PC-3 (cell line): ENCODE data around the gene ZNF253. TPM values are rescaled to one million over a fixed set of nuclear protein-coding genes. Genes with fewer than 3 reads are reported as not detected.
"Not testable (repeated sequence)": the region's sequence is repeated elsewhere in the genome, so short reads cannot be mapped to it uniquely, and the experiment has no call there.

Source experiments
- ATAC-seq: fragments of 200-7000 bp; cut with Tn5 transposase; 2 replicates; pipeline ENCODE4 v1.9.1; 2020; ENCODE audit warnings: mild to moderate bottlenecking, moderate library complexity
- BruUV-seq: library from RNA; stranded (reverse); fragments of 400-500 nt; replicated peaks from 2 replicates; lab custom pipeline; 2021; lab: Mats Ljungman, UMichigan
- CTCF ChIA-PET: fragments of 300-600 bp; sonication (Branson Sonifier 250); formaldehyde crosslinking; loops from one replicate; lab custom pipeline; 2022; ENCODE audit warnings: antibody characterized with exemption; lab: Charles Lee
- POLR2A ChIA-PET: fragments of 300-600 bp; sonication (Branson Sonifier 250); formaldehyde crosslinking; loops from one replicate; lab custom pipeline; 2022; ENCODE audit warnings: antibody characterized with exemption; ENCODE audit not compliant: unreplicated experiment; lab: Charles Lee
- DNase-seq: peaks from one replicate; pipeline ENCODE4 v3.0.0-alpha.2; 2015
- H2AFZ ChIP-seq: fragments of 300-600 bp; sonication (generic); 2 replicates; pipeline ENCODE4 v1.6.0; 2016; ENCODE audit warnings: antibody characterized with exemption, low read length
- H3F3A ChIP-seq: fragments of 300-600 bp; sonication (generic); one replicate; pipeline ENCODE4 v1.6.0; 2017; ENCODE audit warnings: antibody characterized with exemption, low read length, control low read depth, mild to moderate bottlenecking; ENCODE audit not compliant: unreplicated experiment
- H3K27ac ChIP-seq: fragments of 300-600 bp; sonication (generic); 2 replicates; pipeline ENCODE4 v1.5.1; 2016; ENCODE audit warnings: mild to moderate bottlenecking, low read length
- H3K27me3 ChIP-seq: fragments of 300-600 bp; sonication (generic); 2 replicates; pipeline ENCODE4 v1.6.1; 2016; ENCODE audit warnings: low read length, mixed read lengths
- H3K36me3 ChIP-seq: fragments of 300-600 bp; sonication (generic); 2 replicates; pipeline ENCODE4 v1.6.1; 2016; ENCODE audit warnings: low read depth, mixed run types, low read length, mixed read lengths
- H3K4me1 ChIP-seq: fragments of 300-600 bp; sonication (generic); 2 replicates; pipeline ENCODE4 v1.5.1; 2016; ENCODE audit warnings: low read length; ENCODE audit not compliant: insufficient read depth
- H3K4me2 ChIP-seq: fragments of 300-600 bp; sonication (generic); 2 replicates; pipeline ENCODE4 v1.6.0; 2016; ENCODE audit warnings: low read length
- H3K4me3 ChIP-seq: fragments of 300-600 bp; sonication (generic); 2 replicates; pipeline ENCODE4 v1.5.1; 2016; ENCODE audit warnings: mild to moderate bottlenecking, low read length, mixed read lengths
- H3K79me2 ChIP-seq: fragments of 300-600 bp; sonication (generic); 2 replicates; pipeline ENCODE4 v1.6.1; 2017; ENCODE audit warnings: low read length, mixed read lengths
- H3K9ac ChIP-seq: fragments of 300-600 bp; sonication (generic); 2 replicates; pipeline ENCODE4 v1.6.0; 2016; ENCODE audit warnings: mild to moderate bottlenecking, low read length
- H3K9me2 ChIP-seq: fragments of 300-600 bp; sonication (generic); replicated peaks from 2 replicates; pipeline ENCODE4 v1.6.1; 2016; ENCODE audit warnings: mixed run types, low read length, mixed read lengths
- H3K9me3 ChIP-seq: fragments of 300-600 bp; sonication (generic); 2 replicates; pipeline ENCODE4 v1.6.1; 2016; ENCODE audit warnings: low read length, mixed read lengths
- H4K20me1 ChIP-seq: fragments of 300-600 bp; sonication (generic); 2 replicates; pipeline ENCODE4 v1.6.1; 2016; ENCODE audit warnings: low read length, mixed read lengths
- EZH2 ChIP-seq: fragments of 300-600 bp; sonication (generic); IDR thresholded peaks from one replicate; pipeline ENCODE4 v1.6.1; 2017; ENCODE audit warnings: antibody characterized with exemption, mild to moderate bottlenecking, low read length; ENCODE audit not compliant: unreplicated experiment
- EZH2phosphoT487 ChIP-seq: fragments of 300-600 bp; sonication (generic); IDR thresholded peaks from 2 replicates; pipeline ENCODE4 v1.6.1; 2018; ENCODE audit warnings: mild to moderate bottlenecking, antibody characterized with exemption, low read length, borderline replicate concordance
- intact Hi-C: fragments of 100-400 bp; cut with micrococcal nuclease; formaldehyde crosslinking; loops from 2 replicates; pipeline ENCODE4 v1.9.0; 2023
- total RNA-seq: library from RNA; depleted of rRNA; stranded (reverse); fragments of >200 nt; gene quantifications from 2 replicates; pipeline ENCODE4 v1.2.3, GENCODE V29; 2014
- TF ChIP-seq, protein P1 (sequence below): fragments of 300-600 bp; sonication (generic); conservative IDR thresholded peaks from 2 replicates; pipeline ENCODE4 v1.5.1; 2017; ENCODE audit warnings: antibody characterized with exemption, low read depth, mild to moderate bottlenecking, low read length

Gene ZNF253
- total RNA-seq, 1 experiment from 2014 or later = 1.1 TPM

DNA sequence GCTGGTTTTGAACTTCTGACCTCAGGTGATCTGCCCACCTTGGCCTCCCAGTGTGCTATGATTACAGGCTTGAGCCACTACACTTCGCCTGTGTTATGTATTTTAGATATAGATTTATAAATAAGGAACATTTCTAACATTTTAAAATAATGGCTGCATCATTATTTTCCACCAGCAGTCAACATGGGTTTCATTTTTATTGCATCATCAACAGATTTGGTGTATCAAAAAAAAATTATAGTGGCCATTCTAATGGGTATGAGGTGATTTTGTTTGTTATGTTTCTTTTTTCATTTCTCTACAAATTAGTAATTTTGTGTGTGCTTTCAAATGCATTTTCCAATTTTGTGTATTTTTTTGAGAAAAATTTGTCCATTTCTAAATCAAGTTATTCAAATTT, 18.9 kb downstream of the ZNF253 start:
- ChIA-PET CTCF (no interaction called here), POLR2A (no interaction called here)
- Histone ChIP-seq H3K79me2 (no peaks in the 10 kb centered on the region), H3K9me3 (peaks cover 36% of the 10 kb centered on the region), H4K20me1 (no peaks in the 10 kb centered on the region), H3K36me3 (peaks cover 18% of the 10 kb centered on the region; the same call in 1 of the 2 replicates), H3K9ac (no peak overlapping the region), H3F3A (no peaks in the 10 kb centered on the region), H3K4me2 (no peak overlapping the region), H2AFZ (no peak overlapping the region), H3K27ac (no peak overlapping the region), H3K4me3 (no peak overlapping the region), H3K4me1 (no peaks in the 10 kb centered on the region), H3K27me3 (no peaks in the 10 kb centered on the region), H3K9me2 (no peaks in the 10 kb centered on the region)
- no TSS peak for BruUV-seq
- intact Hi-C loops = no loop called here
- TF ChIP-seq, protein P1, sequence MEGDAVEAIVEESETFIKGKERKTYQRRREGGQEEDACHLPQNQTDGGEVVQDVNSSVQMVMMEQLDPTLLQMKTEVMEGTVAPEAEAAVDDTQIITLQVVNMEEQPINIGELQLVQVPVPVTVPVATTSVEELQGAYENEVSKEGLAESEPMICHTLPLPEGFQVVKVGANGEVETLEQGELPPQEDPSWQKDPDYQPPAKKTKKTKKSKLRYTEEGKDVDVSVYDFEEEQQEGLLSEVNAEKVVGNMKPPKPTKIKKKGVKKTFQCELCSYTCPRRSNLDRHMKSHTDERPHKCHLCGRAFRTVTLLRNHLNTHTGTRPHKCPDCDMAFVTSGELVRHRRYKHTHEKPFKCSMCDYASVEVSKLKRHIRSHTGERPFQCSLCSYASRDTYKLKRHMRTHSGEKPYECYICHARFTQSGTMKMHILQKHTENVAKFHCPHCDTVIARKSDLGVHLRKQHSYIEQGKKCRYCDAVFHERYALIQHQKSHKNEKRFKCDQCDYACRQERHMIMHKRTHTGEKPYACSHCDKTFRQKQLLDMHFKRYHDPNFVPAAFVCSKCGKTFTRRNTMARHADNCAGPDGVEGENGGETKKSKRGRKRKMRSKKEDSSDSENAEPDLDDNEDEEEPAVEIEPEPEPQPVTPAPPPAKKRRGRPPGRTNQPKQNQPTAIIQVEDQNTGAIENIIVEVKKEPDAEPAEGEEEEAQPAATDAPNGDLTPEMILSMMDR = no peak
- TF ChIP-seq EZH2 = no peak
- no peak for TF ChIP-seq EZH2phosphoT487
- ATAC-seq = no peak
- no peak for DNase-seq

DNA sequence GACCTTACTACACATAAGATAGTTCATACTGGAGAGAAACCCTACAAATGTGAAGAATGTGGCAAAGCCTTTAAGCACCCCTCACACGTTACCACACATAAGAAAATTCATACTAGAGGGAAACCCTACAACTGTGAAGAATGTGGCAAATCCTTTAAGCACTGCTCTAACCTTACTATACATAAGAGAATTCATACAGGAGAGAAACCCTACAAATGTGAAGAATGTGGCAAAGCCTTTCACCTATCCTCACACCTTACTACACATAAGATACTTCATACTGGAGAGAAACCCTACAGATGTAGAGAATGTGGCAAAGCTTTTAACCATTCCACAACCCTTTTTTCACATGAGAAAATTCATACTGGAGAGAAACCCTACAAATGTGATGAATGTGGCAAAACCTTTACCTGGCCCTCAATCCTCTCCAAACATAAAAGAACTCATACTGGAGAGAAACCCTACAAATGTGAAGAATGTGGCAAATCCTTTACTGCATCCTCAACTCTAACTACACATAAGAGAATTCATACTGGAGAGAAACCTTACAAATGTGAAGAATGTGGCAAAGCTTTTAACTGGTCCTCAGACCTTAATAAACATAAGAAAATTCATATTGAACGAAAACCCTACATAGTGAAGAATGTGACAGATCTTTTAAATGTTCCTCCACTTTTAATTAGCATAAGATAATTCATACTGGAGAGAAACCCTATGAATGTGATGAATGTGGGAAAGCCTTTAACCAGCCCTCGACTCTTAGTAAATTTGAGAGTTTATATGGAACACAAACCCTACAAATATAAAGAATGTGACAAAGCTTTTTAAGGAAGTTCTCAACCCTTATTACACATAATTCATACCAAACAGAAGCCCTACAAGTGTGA, 26.6 kb downstream of the ZNF253 start:
- H4K20me1 ChIP-seq, POLR2A ChIA-PET, H3K79me2 ChIP-seq, BruUV-seq, H3K9ac ChIP-seq, CTCF ChIA-PET, intact Hi-C loops, H3K4me3 ChIP-seq, H2AFZ ChIP-seq, H3K9me2 ChIP-seq, H3K27me3 ChIP-seq, ATAC-seq, H3K27ac ChIP-seq, H3K4me1 ChIP-seq, DNase-seq, H3K4me2 ChIP-seq, H3F3A ChIP-seq: not testable (repeated sequence)
- H3K9me3 ChIP-seq = peaks cover 38% of the 10 kb centered on the region
- peaks cover 21% of the 10 kb centered on the region for H3K36me3 ChIP-seq

- ChIA-PET POLR2A (no interaction called here), CTCF (no interaction called here)
- no peaks in the 10 kb centered on the region for H3K27me3 ChIP-seq
- peaks cover 3% of the 10 kb centered on the region; the same call in 1 of the 2 replicates for H3K36me3 ChIP-seq
- no peak overlapping the region for H3K9ac ChIP-seq
- no peaks in the 10 kb centered on the region for H3K79me2 ChIP-seq
- H3K4me2 ChIP-seq = peak overlapping the region; percentile 29; the same call in 1 of the 2 replicates
- no peaks in the 10 kb centered on the region for H3K4me1 ChIP-seq
- H3K9me3 ChIP-seq = peaks cover 28% of the 10 kb centered on the region; the same call in 1 of the 2 replicates
- H3K4me3 ChIP-seq = peak overlapping the region; percentile 55
- H3K27ac ChIP-seq = no peak overlapping the region
- intact Hi-C loops = no loop called here
- peak overlapping the region; percentile 41 for H2AFZ ChIP-seq
- ATAC-seq = no peak
- DNase-seq = no peak
- no peaks in the 10 kb centered on the region for H3F3A ChIP-seq
- TF ChIP-seq EZH2 = no peak
- TF ChIP-seq, protein P1 = no peak
- H3K9me2 ChIP-seq = no peaks in the 10 kb centered on the region
- H4K20me1 ChIP-seq = no peaks in the 10 kb centered on the region
- BruUV-seq = no TSS peak
These were observed 34.6 kb downstream of the ZNF253 start for GRCh38 chr19:19900139-19900728.
